ENCODE measurements around the gene FCRL5.

DNA sequence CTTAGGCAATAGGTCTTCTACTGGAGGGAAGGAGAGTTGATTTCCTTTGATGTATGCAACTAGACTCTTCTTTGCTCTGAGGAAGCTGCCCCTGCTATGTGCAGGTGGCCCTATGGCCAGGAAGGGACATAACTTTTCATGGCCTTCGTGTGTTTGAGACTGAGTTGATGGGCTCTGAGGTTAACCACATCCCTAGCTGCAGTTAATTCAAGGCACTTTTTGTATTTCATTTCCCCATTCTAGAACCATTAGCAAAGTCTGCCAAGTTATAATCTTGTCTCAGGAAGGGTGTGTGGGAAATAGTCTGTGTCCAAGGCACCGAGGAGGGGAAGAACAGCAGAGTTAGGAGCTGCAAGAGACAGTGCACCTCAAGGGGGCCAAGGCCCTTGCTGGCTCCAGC lies 43.0 kb upstream of the FCRL5 start:
- TF ChIP-seq ZNF717 (CRISPR knock-in tag; IDR thresholded peaks at IDR 0.05) (no peak), POLR2A (conservative IDR thresholded peaks at IDR 0.05) (no peak), KHSRP (IDR thresholded peaks at IDR 0.05) (no peak), SRSF3 (IDR thresholded peaks at IDR 0.05; ENCODE audit: insufficient read depth, low read length) (no peak), SP1 (CRISPR knock-in tag; IDR thresholded peaks at IDR 0.05) (no peak), SPI1 (IDR thresholded peaks at IDR 0.05; ENCODE audit: borderline replicate concordance, low read depth, low read length) (no peak), ZNF224 (CRISPR knock-in tag; IDR thresholded peaks at IDR 0.05) (no peak)
- TF ChIP-seq, protein P1, sequence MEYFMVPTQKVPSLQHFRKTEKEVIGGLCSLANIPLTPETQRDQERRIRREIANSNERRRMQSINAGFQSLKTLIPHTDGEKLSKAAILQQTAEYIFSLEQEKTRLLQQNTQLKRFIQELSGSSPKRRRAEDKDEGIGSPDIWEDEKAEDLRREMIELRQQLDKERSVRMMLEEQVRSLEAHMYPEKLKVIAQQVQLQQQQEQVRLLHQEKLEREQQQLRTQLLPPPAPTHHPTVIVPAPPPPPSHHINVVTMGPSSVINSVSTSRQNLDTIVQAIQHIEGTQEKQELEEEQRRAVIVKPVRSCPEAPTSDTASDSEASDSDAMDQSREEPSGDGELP (CRISPR knock-in tag; IDR thresholded peaks at IDR 0.05; ENCODE audit: borderline replicate concordance) = no peak

All from K562 (cell line).